Fibroblast of lung (primary cell): Measurements from ENCODE around the gene TRAPPC1. TPM values are rescaled to one million over a fixed set of nuclear protein-coding genes. Genes with fewer than 3 reads are reported as not detected.

Experiments
- DNase-seq, 2 donors: peaks; one replicate each; pipeline versions ENCODE4 v3.0.0 to v3.0.0-alpha.2; 2010; ENCODE audit warnings: low read depth in 2 of 2
- H2AFZ ChIP-seq: 2 replicates; pipeline ENCODE4 v1.5.1; 2012; ENCODE audit warnings: low read length, control low read depth, inconsistent platforms
- H3K27ac ChIP-seq: 2 replicates; pipeline ENCODE4 v1.5.1; 2011; ENCODE audit warnings: low read length, control low read depth; ENCODE audit not compliant: insufficient read depth
- H3K27me3 ChIP-seq: 2 replicates; pipeline ENCODE4 v1.5.1; 2011; ENCODE audit warnings: mild to moderate bottlenecking, low read length; ENCODE audit not compliant: control insufficient read depth, insufficient read depth
- H3K36me3 ChIP-seq: 2 replicates; pipeline ENCODE4 v1.5.1; 2011; ENCODE audit warnings: low read length; ENCODE audit not compliant: control insufficient read depth, insufficient read depth
- H3K4me1 ChIP-seq: 2 replicates; pipeline ENCODE4 v1.5.1; 2011; ENCODE audit warnings: low read length; ENCODE audit not compliant: control insufficient read depth, insufficient read depth; ENCODE audit errors: extremely low read depth
- H3K4me2 ChIP-seq: 2 replicates; pipeline ENCODE4 v1.5.1; 2011; ENCODE audit warnings: low read length, control low read depth; ENCODE audit not compliant: insufficient read depth; ENCODE audit errors: extremely low read depth
- H3K4me3 ChIP-seq, 4 experiments: fragments of 200-600 bp in 1 of 4; sonication (generic) in 1 of 4; replicated peaks in 1 of 4; 2 replicates each; pipeline ENCODE4 v1.5.1; 2011 to 2016; ENCODE audit warnings: low read length in 4 of 4, low read depth in 3 of 4, mild to moderate bottlenecking in 3 of 4, control low read depth in 2 of 4, inconsistent platforms in 1 of 4, mixed read lengths in 1 of 4; ENCODE audit not compliant: insufficient read depth in 1 of 4; ENCODE audit errors: control extremely low read depth in 1 of 4
- H3K79me2 ChIP-seq: 2 replicates; pipeline ENCODE4 v1.5.1; 2012; ENCODE audit warnings: mild to moderate bottlenecking, low read length, inconsistent platforms; ENCODE audit not compliant: control insufficient read depth, insufficient read depth
- H3K9ac ChIP-seq: 2 replicates; pipeline ENCODE4 v1.5.1; 2011; ENCODE audit warnings: mild to moderate bottlenecking, low read length, control low read depth; ENCODE audit not compliant: insufficient read depth
- H3K9me3 ChIP-seq: 2 replicates; pipeline ENCODE4 v1.5.1; 2012; ENCODE audit warnings: low read depth, low read length; ENCODE audit not compliant: control insufficient read depth, insufficient read depth
- H4K20me1 ChIP-seq: 2 replicates; pipeline ENCODE4 v1.5.1; 2011; ENCODE audit warnings: low read length; ENCODE audit not compliant: control insufficient read depth, insufficient read depth; ENCODE audit errors: extremely low read depth
- CTCF ChIP-seq, 2 donors: IDR thresholded peaks in 1 of 2; conservative IDR thresholded peaks in 1 of 2; 1 replicate in 1 of 2; 2 replicates in 1 of 2; pipeline ENCODE4 v1.5.1; 2011 to 2012; ENCODE audit warnings: low read length in 2 of 2, control low read depth in 1 of 2, inconsistent platforms in 1 of 2, low read depth in 1 of 2, mild to moderate bottlenecking in 1 of 2
- EZH2 ChIP-seq: IDR thresholded peaks from 2 replicates; pipeline ENCODE4 v1.5.1; 2012; ENCODE audit warnings: low read length, control low read depth, mild to moderate bottlenecking; ENCODE audit errors: missing control alignments
- polyA plus RNA-seq, 2 donors: library from polyadenylated mRNA; depleted of rRNA in 1 of 2; stranded (reverse) in 1 of 2; unstranded in 1 of 2; fragments of >200 nt; gene quantifications; 2 replicates each; pipeline ENCODE4 v1.2.1, GENCODE V29; 2011 to 2012; ENCODE audit warnings: missing spikeins in 1 of 2
- total RNA-seq: library from RNA; depleted of rRNA; stranded (reverse); fragments of >200 nt; gene quantifications from 2 replicates; pipeline ENCODE4 v1.2.1, GENCODE V29; 2014

Gene TRAPPC1
- total and polyA plus RNA-seq, 2 donors (not counting 1 experiment from before 2014, with no cell fraction given): 61.9 to 342 TPM

GRCh38 chr17:7969433-7969832 is 37.7 kb upstream of the TRAPPC1 start:
- no peak overlapping the region for H3K9ac ChIP-seq
- DNase-seq: peak in 1 of 2 donors; percentile 37

GRCh38 chr17:7967751-7968150 is 36.0 kb upstream of the TRAPPC1 start:
- H3K36me3 ChIP-seq: no peaks in the 10 kb centered on the region
- H3K9ac ChIP-seq: no peak overlapping the region
- H3K4me2 ChIP-seq: no peak overlapping the region
- no peaks in the 10 kb centered on the region for H4K20me1 ChIP-seq
- H3K27ac ChIP-seq: no peak overlapping the region
- no peaks in the 10 kb centered on the region for H3K27me3 ChIP-seq
- H3K79me2 ChIP-seq: no peaks in the 10 kb centered on the region
- H3K4me1 ChIP-seq: no peaks in the 10 kb centered on the region
- H3K9me3 ChIP-seq: no peaks in the 10 kb centered on the region
- no peak for DNase-seq
- TF ChIP-seq EZH2 (no peak), CTCF (conservative IDR thresholded peaks at IDR 0.05 in 1 of 2, IDR thresholded peaks at IDR 0.05 in 1 of 2; ENCODE audit: low read depth in 1 of 2, low read length in 2 of 2) (no peak)
- no peak overlapping the region for H3K4me3 ChIP-seq
- no peak overlapping the region for H2AFZ ChIP-seq

More at GRCh38 chr17:7969433-7969832, 37.7 kb upstream of the TRAPPC1 start:
- no peak for TF ChIP-seq EZH2
- TF ChIP-seq CTCF (conservative IDR thresholded peaks at IDR 0.05 in 1 of 2, IDR thresholded peaks at IDR 0.05 in 1 of 2; ENCODE audit: low read depth in 1 of 2, low read length in 2 of 2): no peak
- Histone ChIP-seq H3K4me2 (no peak overlapping the region), H3K27me3 (no peaks in the 10 kb centered on the region), H3K79me2 (no peaks in the 10 kb centered on the region), H2AFZ (no peak overlapping the region), H3K4me3 (no peak overlapping the region), H3K36me3 (no peaks in the 10 kb centered on the region), H3K9me3 (no peaks in the 10 kb centered on the region), H4K20me1 (no peaks in the 10 kb centered on the region), H3K4me1 (no peaks in the 10 kb centered on the region), H3K27ac (no peak overlapping the region)

GRCh38 chr17:7961421-7961820 is 29.7 kb upstream of the TRAPPC1 start:
- H3K27me3 ChIP-seq: no peaks in the 10 kb centered on the region

More at GRCh38 chr17:7961421-7961820, 29.7 kb upstream of the TRAPPC1 start:
- H3K79me2 ChIP-seq: no peaks in the 10 kb centered on the region
- no peak overlapping the region for H3K27ac ChIP-seq
- H3K9me3 ChIP-seq: no peaks in the 10 kb centered on the region
- no peaks in the 10 kb centered on the region for H4K20me1 ChIP-seq
- H3K4me1 ChIP-seq: no peaks in the 10 kb centered on the region
- no peaks in the 10 kb centered on the region for H3K36me3 ChIP-seq
- H2AFZ ChIP-seq: no peak overlapping the region
- no peak for TF ChIP-seq EZH2
- no peak for TF ChIP-seq CTCF (conservative IDR thresholded peaks at IDR 0.05 in 1 of 2, IDR thresholded peaks at IDR 0.05 in 1 of 2; ENCODE audit: low read depth in 1 of 2, low read length in 2 of 2)
- DNase-seq: no peak
- H3K9ac ChIP-seq: no peak overlapping the region
- H3K4me3 ChIP-seq: no peak overlapping the region
- H3K4me2 ChIP-seq: no peak overlapping the region
